A549 (cell line): ENCODE results near the gene MMP24OS. TPM values are rescaled to one million over a fixed set of nuclear protein-coding genes. Genes with fewer than 3 reads are reported as not detected.

ENCODE experiments used
- ATAC-seq, 2 experiments: fragments of 200-7000 bp in 1 of 2; fragments of >200 bp in 1 of 2; cut with Nextera tagmentation in 1 of 2; cut with Tn5 transposase in 1 of 2; 3 replicates each; pipeline versions ENCODE4 v1.8.0 to v1.9.1; 2018 to 2020; ENCODE audit warnings: mild to moderate bottlenecking in 1 of 2, moderate library complexity in 1 of 2
- CTCF ChIA-PET: fragments of 300-600 bp; sonication (Branson Sonifier 250); formaldehyde crosslinking; extraction: SDS; loops from one replicate; lab custom pipeline; 2021; ENCODE audit warnings: antibody characterized with exemption, inconsistent platforms; lab: Yijun Ruan, JAX
- POLR2A ChIA-PET: fragments of 350-600 bp; formaldehyde crosslinking; extraction: SDS; loops from one replicate; lab custom pipeline; 2021; ENCODE audit warnings: antibody characterized with exemption, inconsistent platforms; lab: Yijun Ruan, JAX
- DNase-seq, 2 experiments: peaks; one replicate each; pipeline versions ENCODE4 v3.0.0 to v3.0.0-alpha.2; 2011 to 2016; ENCODE audit warnings: low read depth in 1 of 2, low spot score in 1 of 2
- FAIRE-seq: peaks from 2 replicates; lab custom pipeline; 2011; peaks lifted over from hg19 to GRCh38; lab: Jason Lieb, UNC
- H3K27ac ChIP-seq, 2 experiments: fragments of >200 bp; sonication (Bioruptor Twin); formaldehyde crosslinking; 3 replicates each; pipeline ENCODE4 v1.5.1; 2016 to 2017
- H3K4me1 ChIP-seq: fragments of >200 bp; sonication (Bioruptor Twin); formaldehyde crosslinking; 3 replicates; pipeline ENCODE4 v1.6.1; 2016
- H3K4me2 ChIP-seq: fragments of >200 bp; sonication (Bioruptor Twin); formaldehyde crosslinking; 3 replicates; pipeline ENCODE4 v1.6.1; 2016
- H3K4me3 ChIP-seq: fragments of >200 bp; sonication (Bioruptor Twin); formaldehyde crosslinking; 3 replicates; pipeline ENCODE4 v1.5.1; 2016
- H3K9me3 ChIP-seq: fragments of >200 bp; sonication (Bioruptor Twin); formaldehyde crosslinking; 3 replicates; pipeline ENCODE4 v1.6.1; 2016
- ATOH8 ChIP-seq: fragments of 250-450 bp; sonication (Bioruptor Pico); IDR thresholded peaks from 2 replicates; pipeline ENCODE4 v1.5.0; 2020; ENCODE audit warnings: low read depth, mild to moderate bottlenecking, moderate library complexity
- BHLHE40 ChIP-seq: IDR thresholded peaks from 2 replicates; pipeline ENCODE4 v1.6.1; 2012; ENCODE audit warnings: low read depth, low read length, inconsistent platforms
- CEBPB ChIP-seq, 2 experiments: fragments of >200 bp in 1 of 2; sonication (Bioruptor Twin) in 1 of 2; formaldehyde crosslinking in 1 of 2; IDR thresholded peaks; 2 replicates each; pipeline ENCODE4 v1.6.1; 2012 to 2016
- CHD2 ChIP-seq: fragments of 150-350 bp; IDR thresholded peaks from 2 replicates; pipeline ENCODE4 v1.6.1; 2014; ENCODE audit warnings: low read length; ENCODE audit not compliant: partially characterized antibody
- CTCF ChIP-seq: fragments of >200 bp; sonication (Bioruptor Twin); formaldehyde crosslinking; IDR thresholded peaks from 3 replicates; pipeline ENCODE4 v1.5.1; 2016
- EHF ChIP-seq: fragments of 250-450 bp; sonication (Bioruptor Pico); IDR thresholded peaks from 2 replicates; pipeline ENCODE4 v1.5.0; 2020; ENCODE audit warnings: mild to moderate bottlenecking
- EHMT2 ChIP-seq: fragments of 200-600 bp; sonication (generic); IDR thresholded peaks from 2 replicates; pipeline ENCODE4 v1.6.1; 2016; ENCODE audit warnings: antibody characterized with exemption, low read depth, mild to moderate bottlenecking, moderate library complexity
- FOSB ChIP-seq: fragments of 250-450 bp; sonication (Bioruptor Pico); IDR thresholded peaks from 2 replicates; pipeline ENCODE4 v1.5.0; 2020; ENCODE audit warnings: mild to moderate bottlenecking, moderate library complexity
- FOSL2 ChIP-seq, 2 experiments: fragments of 450-650 bp in 1 of 2; fragments of >200 bp in 1 of 2; sonication (Bioruptor Twin) in 1 of 2; formaldehyde crosslinking; IDR thresholded peaks; 2 replicates each; pipeline versions ENCODE4 v1.5.0 to v1.6.1; 2016 to 2020; ENCODE audit warnings: mild to moderate bottlenecking in 1 of 2, moderate library complexity in 1 of 2
- FOXS1 ChIP-seq: fragments of 250-450 bp; sonication (Bioruptor Pico); IDR thresholded peaks from 2 replicates; pipeline ENCODE4 v1.5.0; 2020; ENCODE audit warnings: mild to moderate bottlenecking, moderate library complexity
- GATA3 ChIP-seq: IDR thresholded peaks from 2 replicates; pipeline ENCODE4 v1.6.1; 2012; ENCODE audit warnings: borderline replicate concordance
- HOXA7 ChIP-seq: fragments of 250-450 bp; sonication (Bioruptor Pico); IDR thresholded peaks from 2 replicates; pipeline ENCODE4 v1.5.0; 2020; ENCODE audit warnings: mild to moderate bottlenecking, moderate library complexity
- HOXB5 ChIP-seq: fragments of 250-450 bp; sonication (Bioruptor Pico); IDR thresholded peaks from 2 replicates; pipeline ENCODE4 v1.5.0; 2020; ENCODE audit warnings: mild to moderate bottlenecking, moderate library complexity
- JUNB ChIP-seq: fragments of >200 bp; sonication (Bioruptor Twin); formaldehyde crosslinking; IDR thresholded peaks from 2 replicates; pipeline ENCODE4 v1.6.1; 2016
- MAX ChIP-seq: IDR thresholded peaks from 2 replicates; pipeline ENCODE4 v1.6.1; 2012
- MYC ChIP-seq: IDR thresholded peaks from 2 replicates; pipeline ENCODE4 v1.6.1; 2012; ENCODE audit warnings: mild to moderate bottlenecking, inconsistent platforms, low read length, improper control_type of control experiment, borderline replicate concordance
- NPAS2 ChIP-seq: fragments of 250-450 bp; sonication (Bioruptor Pico); IDR thresholded peaks from 2 replicates; pipeline ENCODE4 v1.8.0; 2022; ENCODE audit warnings: mild to moderate bottlenecking, moderate library complexity, borderline replicate concordance
- NR3C1 ChIP-seq: fragments of >200 bp; sonication (Bioruptor Twin); formaldehyde crosslinking; IDR thresholded peaks from 3 replicates; pipeline ENCODE4 v1.6.1; 2017
- POLR2A ChIP-seq: IDR thresholded peaks from 2 replicates; pipeline ENCODE4 v1.6.1; 2012; ENCODE audit warnings: mild to moderate bottlenecking, low read length
- RAD21 ChIP-seq, 2 experiments: fragments of >200 bp in 1 of 2; sonication (Bioruptor Twin) in 1 of 2; formaldehyde crosslinking in 1 of 2; IDR thresholded peaks in 1 of 2; conservative IDR thresholded peaks in 1 of 2; 2 replicates in 1 of 2; 3 replicates in 1 of 2; pipeline ENCODE4 v1.6.1; 2012 to 2018; ENCODE audit warnings: inconsistent platforms in 1 of 2
- SMC3 ChIP-seq: fragments of >200 bp; sonication (Bioruptor Twin); formaldehyde crosslinking; IDR thresholded peaks from 3 replicates; pipeline ENCODE4 v1.6.1; 2018; ENCODE audit warnings: inconsistent platforms
- TFCP2L1 ChIP-seq: fragments of 250-450 bp; sonication (Bioruptor Pico); IDR thresholded peaks from 2 replicates; pipeline ENCODE4 v1.5.0; 2021; ENCODE audit warnings: mild to moderate bottlenecking
- USF2 ChIP-seq: fragments of 450-650 bp; IDR thresholded peaks from 2 replicates; pipeline ENCODE4 v1.6.1; 2014; ENCODE audit warnings: antibody characterized with exemption
- WGBS: methylation state at CpG from one replicate; pipeline ENCODE4 v1.1.6; 2017; ENCODE audit errors: missing lambda C conversion rate; 5-methylcytosine and 5-hydroxymethylcytosine counted together
- polyA plus RNA-seq, 4 experiments: library from polyadenylated mRNA; depleted of rRNA in 3 of 4; stranded (reverse); fragments of >200 nt; fragmentation: RNase III in 1 of 4; extraction: RNeasy Plus Mini Kit Qiagen cat#74134 plus additional on column Dnase treatment in 1 of 4; gene quantifications; 2 replicates in 3 of 4; 3 replicates in 1 of 4; pipeline ENCODE4 v1.2.3, GENCODE V29; 2011 to 2017

MMP24OS gene
- polyA plus RNA-seq, 2 of the 4 experiments (the other 2 are of a cell fraction), result 13.6 to 40.5 TPM

DNA sequence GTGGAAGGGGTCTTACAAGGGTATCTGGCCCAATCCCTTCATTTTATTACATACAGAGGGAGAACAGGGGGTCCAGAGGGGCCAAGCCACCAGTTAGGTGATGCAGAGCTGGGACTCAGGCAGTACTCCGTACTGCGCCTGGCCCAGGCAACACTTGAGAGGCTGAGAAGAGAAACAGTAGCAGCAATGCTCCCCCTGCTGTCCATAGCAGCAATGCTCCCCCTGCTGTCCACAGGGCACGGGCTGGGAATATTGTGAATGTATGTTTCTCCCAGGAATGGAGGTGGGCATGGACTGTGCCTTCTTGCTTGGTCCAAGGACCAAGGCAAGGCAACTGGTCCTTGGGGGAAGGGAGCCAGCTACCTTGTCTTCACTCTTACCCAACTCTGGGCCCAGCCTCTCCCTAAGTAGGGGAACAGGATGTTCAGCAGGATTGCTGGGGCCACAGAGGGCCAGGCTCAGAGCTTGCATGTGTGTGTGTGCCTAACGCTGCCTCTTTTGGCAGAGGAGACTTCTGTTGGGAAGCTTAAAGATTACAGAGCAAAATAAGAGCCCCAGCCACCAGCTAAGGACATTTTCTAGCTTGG is 29.1 kb upstream of the MMP24OS start:
- ChIA-PET POLR2A (interaction anchor here (0.9 to 3.1 kb wide), 3 partner anchors 23 to 148 kb away, joined by 3 to 11 read pairs (median 3); partner anchors contain the start of gene EIF6), CTCF (interaction anchor here (0.5 to 14.7 kb wide), 20 partner anchors 8 to 1460 kb away, joined by 3 to 267 read pairs (median 8); partner anchors contain the start of genes FAM83C, GDF5, MMP24OS and UQCC1)
- H3K27ac ChIP-seq, result peak overlapping the region; percentile 95 to 96
- H3K9me3 ChIP-seq, result no peaks in the 10 kb centered on the region
- H3K4me2 ChIP-seq, result peak overlapping the region; percentile 63
- ATAC-seq (peak; percentile 67 to 85), FAIRE-seq (no peak), DNase-seq (peak; percentile 84 to 91)
- peaks cover 93% of the 10 kb centered on the region for H3K4me1 ChIP-seq
- WGBS, result 20% methylated on average over 4 of the region's 4 CpGs
- no peak overlapping the region for H3K4me3 ChIP-seq
- TF ChIP-seq CEBPB (IDR thresholded peaks at IDR 0.05) (no peak), EHMT2 (no peak), NPAS2 (CRISPR knock-in tag) (no peak), JUNB (no peak), RAD21 (conservative IDR thresholded peaks at IDR 0.05 in 1 of 2, IDR thresholded peaks at IDR 0.05 in 1 of 2) (peak; percentile 60 to 73), HOXA7 (CRISPR knock-in tag) (0 out of 2 replicates have a peak, but pooled peaks have one; percentile 41), MAX (peak; percentile 53; the same call in 1 of the 2 replicates), GATA3 (no peak), ATOH8 (CRISPR knock-in tag) (peak; percentile 91; the same call in 1 of the 2 replicates), USF2 (no peak), SMC3 (peak; percentile 63; the same call in 2 of the 3 replicates), BHLHE40 (0 out of 2 replicates have a peak, but pooled peaks have one; percentile 22), CTCF (peak; percentile 80), NR3C1 (no peak), POLR2A (no peak), EHF (CRISPR knock-in tag) (peak; percentile 60; the same call in 1 of the 2 replicates), FOSB (CRISPR knock-in tag) (peak; percentile 64; the same call in 1 of the 2 replicates), HOXB5 (0 out of 2 replicates have a peak, but pooled peaks have one; percentile 64), CHD2 (no peak), TFCP2L1 (CRISPR knock-in tag) (no peak), FOXS1 (CRISPR knock-in tag) (peak; percentile 41; the same call in 1 of the 2 replicates), MYC (peak; percentile 44; the same call in 1 of the 2 replicates), FOSL2 (IDR thresholded peaks at IDR 0.05) (no peak), FOSL2 (CRISPR knock-in tag; IDR thresholded peaks at IDR 0.05) (0 out of 2 replicates have a peak, but pooled peaks have one; percentile 28)
